Suppressor macrophage (primary cell): ENCODE results near the gene MGME1.
"Not testable (repeated sequence)": the region's sequence is repeated elsewhere in the genome, so short reads cannot be mapped to it uniquely, and the experiment has no call there.

Experiments used
- DNase-seq, 4 experiments: peaks; one replicate each; pipeline ENCODE4 v3.0.0-alpha.2; 2020 to 2022

The MGME1 gene

DNA sequence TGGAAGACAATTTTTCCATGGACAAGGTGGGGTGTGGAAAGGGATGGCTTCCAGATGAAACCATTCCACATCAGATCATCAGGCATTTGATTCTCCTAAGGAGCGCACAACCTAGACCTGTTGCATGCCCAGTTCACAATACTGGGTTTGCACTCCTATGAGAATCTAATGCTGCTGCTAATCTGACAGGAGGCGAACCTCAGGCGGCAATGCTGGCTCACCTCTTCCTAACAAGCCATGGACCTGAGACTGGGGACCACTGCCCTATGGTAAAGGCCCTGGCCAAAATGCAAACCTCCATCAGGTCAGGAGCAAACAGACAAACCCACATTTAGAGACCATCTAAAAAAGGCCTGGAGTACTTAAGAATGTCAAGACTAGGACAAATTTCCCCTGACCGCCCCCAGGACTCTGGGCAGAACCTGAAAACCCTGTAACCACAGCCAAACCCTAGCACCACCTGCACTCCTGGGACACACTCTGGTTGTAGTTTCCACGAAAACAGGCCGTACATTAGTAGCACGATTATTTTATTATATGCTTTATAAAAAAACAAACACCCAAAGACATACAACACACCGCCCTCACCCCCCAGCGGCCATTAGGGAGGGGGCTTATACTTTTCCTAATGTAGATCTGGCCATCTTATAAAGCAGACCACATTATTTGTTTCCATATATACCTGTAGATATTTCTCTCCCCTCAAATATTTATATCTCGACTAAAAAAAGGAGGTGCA lies 27.6 kb upstream of the MGME1 start:
- no peak for DNase-seq

DNA sequence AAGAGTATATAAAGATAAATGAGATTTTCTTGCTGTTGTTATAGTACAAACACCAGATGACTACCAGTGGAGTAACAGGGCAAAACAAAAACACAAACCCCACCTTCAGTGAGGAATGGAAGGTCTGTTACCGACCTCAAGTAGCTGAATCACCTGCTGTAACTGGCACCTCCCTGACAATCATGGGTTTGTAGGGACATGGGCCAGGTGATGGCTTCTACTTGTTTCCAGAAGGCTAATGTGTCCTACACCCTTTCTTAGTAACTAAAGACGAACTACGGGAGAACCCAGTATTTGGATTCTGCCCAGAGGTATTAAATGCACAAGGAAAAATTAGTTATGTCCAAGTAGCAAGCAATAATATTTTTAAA lies 27.0 kb upstream of the MGME1 start:
- DNase-seq = no peak

DNA sequence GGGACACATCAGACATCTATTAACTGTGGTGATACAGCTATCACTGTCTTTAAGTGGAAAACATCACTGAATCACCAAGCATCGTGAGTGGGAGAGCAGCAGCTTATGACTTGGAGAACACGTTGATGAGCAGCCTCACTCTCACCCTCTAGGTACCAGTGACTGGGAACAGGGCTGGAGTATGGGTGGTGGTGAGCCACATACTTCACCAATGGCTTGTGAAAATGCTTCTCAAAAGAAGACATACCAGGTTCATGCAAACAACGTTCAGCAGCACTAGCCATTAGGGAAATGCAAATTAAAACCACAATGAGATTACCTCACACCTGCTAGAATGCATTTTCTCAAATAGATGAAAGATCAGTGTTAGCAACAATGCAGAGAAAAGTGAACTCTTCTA lies 25.5 kb upstream of the MGME1 start:
- DNase-seq = no peak

DNA sequence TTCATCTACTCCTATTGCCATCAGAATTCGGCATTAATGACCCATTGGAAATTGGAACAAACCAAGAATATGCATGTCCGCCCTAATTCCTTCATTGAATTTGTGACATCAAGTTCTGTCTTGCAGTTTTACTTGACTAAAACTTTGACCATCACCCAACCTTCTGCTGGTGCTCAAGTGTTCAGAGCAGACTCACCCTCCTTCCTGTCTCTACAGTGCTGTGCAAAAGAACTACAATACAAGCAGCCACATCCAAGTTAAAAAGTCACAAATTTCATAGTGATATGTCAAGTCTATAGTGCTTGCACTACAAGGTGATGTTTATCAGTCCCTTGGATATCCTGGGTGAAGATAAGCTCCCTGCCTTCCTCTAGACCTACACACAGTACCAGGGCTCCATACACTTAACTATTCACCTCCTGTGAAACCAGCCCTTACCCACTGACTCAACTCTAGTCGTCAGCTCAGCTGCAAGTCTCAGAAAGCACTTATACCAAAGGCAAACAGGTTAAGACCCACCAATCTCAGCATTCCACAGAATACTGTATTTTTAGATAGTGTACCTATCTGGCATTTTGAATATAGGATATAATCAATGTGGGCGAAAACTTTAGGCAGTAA lies 23.9 kb upstream of the MGME1 start:
- DNase-seq = no peak

DNA sequence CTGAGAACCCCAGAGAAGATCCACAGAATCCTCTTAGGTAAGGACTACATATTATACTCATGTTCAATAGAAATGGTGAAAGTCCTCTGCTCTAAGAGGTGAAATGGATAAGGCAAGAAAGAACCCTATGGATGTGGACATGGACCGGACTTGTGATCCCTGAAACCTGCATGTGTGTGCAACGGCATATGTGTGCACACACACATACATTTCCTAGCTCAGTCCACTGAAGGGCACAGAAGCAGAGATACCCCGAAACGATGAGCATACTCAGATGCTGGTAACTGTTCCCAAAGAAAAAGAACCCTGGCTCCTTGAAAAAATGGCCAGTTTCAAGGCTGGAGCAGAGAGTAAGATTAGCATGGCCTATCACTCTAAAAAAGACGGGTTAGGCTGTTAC lies 22.8 kb upstream of the MGME1 start:
- DNase-seq = no peak

DNA sequence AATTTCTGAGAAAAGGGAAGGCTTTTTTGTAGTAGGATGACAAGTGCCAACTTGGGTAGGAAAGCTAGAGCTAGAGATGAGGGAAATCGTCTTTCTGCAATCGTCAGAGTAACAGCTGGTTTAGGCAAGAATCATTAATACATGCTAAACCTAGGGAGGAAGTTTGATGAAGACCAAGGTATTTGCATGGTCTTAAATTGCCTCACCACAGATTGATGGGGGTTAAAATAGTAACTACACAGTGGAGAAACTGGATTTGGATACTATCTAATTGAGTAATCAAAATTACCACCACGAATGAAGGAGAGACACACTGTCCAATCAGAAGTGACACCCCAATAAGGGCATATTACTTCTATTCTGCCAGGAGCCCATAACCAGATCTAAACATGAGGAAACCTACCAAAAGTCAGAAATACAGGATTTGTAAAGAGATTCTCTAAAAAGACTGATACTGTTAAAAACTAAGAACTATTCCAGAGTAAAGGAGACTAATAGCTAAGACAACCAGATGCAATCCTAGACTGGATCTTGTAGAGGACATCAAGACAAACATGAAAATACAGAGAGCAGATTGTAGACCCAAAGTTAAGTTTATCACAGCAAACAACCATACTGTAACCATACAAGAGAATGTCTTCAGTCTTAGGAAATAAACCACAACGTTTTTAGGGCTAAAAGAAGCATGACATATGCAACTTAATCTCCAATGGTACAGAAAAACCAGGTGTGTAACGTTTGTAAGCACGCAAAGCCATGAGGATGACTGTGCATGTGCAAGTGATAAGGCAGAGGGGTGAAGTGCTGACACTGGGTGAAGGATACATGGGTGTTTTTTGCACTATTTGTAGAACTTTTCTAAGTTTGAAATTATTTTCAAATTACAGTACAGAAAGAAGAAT lies 22.0 kb upstream of the MGME1 start:
- no peak for DNase-seq

DNA sequence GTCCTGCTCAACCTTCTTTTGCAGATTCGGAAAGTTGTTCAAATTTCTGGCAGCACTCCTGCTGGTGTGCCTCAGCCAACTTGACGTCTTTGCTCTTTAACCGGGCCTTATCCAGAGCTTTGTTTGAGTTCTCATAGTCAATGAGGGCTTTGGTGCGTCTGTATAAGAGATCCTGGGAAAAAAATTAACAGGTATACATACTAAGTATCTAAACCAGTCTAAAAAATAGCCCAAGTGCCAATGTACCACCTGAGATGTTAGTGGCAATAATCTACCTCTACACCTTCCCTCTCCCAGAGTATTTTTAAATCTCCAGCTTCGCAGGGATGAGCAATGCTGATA lies 21.4 kb upstream of the MGME1 start:
- DNase-seq = no peak

DNA sequence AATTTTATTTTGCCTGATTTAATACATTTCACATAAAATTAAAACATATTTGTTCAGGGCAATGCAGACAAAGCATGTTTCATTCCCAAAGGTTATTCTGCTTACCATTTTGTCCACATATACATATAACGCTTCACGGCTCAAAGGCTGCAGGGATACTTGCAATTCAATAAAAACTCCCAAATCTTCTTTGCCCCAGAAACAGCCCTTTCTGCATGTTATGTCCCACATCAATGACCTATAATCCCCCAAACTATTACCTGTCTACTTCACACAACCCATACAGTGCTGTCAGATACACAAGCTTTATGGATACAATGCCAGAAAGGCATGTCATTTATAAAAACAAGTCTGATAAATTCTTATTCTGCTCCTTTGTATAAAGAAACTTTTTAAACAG lies 20.4 kb upstream of the MGME1 start:
- no peak for DNase-seq

DNA sequence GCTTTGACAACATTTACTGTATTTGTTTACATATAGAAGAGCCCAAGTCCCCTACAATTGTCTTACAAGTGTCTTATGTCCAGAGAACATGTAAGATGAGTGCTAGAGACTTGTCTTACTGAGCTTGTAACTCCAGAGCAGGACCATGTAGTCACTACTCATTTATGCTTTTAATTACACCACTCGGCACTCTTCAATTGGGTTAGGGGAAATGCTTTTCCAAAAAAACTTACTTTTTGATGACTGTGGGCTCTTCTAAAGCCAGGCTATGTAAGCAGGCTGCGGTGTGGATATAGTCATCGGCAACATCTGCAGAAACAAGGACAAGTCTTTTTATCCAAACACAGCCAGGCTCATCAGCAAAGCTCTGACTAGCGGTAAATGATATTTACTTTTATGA lies 18.9 kb upstream of the MGME1 start:
- no peak for DNase-seq

DNA sequence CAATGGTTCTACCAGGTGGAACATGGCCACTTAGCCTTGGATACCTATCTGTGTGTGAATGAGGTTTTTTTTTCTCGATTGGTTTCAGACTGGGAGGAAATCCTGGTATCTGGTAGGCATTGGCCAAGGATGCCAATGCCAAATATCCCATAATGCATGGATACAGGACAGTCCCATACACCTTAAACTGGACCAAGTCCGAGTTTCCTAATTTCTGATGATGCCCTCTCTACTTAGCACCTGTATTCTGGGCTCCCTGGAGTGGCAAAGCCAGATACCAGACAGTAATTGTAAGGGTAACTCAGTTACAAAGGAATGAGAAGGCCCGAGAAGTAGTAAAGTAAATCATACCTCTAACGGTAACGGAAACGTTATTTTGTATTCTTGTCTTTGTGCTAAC lies 18.1 kb upstream of the MGME1 start:
- no peak for DNase-seq

DNA sequence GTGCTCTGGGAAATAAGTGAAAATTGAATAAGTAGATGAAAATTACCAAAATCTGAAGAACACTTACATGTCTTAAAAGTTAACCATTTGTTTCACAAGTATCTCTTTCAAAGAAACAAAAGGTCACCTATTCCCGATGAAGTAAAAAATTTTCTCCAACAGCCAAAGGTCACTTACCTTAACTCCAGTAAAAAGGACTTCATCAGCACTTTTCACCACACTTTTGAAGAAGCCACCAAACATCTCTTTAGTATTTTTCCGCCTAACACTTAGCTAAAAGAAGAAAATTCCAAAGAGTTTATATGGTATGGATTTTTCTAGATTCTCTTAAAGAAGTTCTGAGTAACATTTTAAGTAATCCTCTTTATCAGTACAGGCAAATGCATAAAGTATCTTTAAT lies 17.5 kb upstream of the MGME1 start:
- no peak for DNase-seq

DNA sequence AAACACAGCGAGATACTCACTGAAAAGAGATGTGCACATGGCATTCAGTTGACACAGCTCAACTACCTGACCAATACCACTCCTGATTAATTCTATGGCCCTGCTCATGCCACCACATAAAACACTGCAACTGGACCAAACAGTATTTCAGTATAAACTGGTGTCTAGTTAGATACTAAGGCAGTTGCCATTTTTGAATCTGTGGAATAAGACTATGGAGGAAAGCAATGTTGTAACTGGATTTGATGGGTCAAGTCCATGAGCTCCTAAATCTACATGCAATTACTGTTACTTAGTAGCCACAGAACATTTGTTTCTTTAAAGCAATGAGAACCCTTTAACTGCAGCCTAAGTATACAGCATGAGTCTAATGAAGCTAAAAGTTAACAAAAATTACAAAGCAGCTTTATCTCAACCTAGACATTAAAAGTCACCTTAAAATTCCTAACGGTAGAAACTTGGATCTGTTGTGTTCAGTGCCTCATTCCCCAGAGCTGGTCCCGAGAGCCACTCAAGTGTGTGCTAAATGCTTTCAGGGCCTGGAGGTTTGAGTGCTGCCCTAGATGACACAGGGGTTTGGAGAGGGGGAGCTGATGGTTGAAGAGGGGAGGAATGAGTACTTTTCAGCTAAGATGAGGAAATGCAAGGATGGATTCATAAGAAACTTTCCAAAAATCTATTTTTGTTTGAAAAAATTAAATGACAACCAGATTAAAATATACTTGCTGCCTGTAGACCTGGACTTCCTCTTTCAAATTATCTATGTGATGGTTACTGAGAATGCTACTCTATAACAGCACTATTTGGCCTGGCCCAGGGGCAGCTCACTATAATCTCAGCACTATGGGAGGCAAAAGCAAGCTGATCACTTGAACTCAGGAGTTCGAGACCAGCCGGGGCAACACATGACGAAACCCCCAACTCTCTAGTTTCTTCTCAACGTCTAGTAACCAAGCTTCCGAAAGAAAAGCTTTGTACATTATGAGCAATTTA lies 15.8 kb upstream of the MGME1 start:
- DNase-seq = no peak

DNA sequence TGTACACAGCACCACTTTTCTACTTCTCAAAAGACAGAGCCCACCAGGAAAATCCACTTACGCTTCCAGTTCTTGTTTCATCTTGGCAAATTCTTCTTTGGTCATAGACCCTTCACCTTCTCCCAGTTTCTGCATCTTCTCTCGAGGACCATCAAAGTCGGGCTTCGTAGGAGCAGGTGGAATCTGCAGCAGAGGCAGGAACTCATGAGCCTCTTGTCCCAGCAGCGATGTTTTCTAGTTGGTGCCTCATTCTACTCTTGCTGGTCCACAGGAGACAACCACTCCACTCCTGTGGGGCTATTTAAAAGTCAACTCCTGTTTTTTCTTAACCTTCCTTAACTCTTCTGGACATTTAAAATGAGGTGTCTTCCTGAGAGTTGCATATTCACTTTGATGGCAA lies 14.9 kb upstream of the MGME1 start:
- DNase-seq = no peak

DNA sequence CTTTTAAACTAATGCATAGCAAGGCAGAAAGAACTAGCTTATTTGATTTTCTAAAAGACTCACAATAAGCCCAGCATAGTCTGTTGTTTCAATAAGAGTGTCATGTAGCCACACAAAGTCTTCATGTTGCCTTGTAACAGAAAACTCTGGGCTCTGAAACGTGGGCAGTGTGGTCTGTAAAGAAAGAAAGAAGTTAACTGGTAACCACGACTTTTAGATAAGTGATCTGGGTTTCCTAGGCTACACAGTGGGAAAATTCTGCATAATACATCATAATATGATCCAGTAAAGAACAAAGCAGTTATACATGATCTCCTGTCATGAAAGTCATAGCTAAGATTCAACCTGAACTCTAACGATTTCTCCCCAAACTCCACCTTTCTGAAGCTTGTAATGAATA lies 13.5 kb upstream of the MGME1 start:
- DNase-seq = no peak

DNA sequence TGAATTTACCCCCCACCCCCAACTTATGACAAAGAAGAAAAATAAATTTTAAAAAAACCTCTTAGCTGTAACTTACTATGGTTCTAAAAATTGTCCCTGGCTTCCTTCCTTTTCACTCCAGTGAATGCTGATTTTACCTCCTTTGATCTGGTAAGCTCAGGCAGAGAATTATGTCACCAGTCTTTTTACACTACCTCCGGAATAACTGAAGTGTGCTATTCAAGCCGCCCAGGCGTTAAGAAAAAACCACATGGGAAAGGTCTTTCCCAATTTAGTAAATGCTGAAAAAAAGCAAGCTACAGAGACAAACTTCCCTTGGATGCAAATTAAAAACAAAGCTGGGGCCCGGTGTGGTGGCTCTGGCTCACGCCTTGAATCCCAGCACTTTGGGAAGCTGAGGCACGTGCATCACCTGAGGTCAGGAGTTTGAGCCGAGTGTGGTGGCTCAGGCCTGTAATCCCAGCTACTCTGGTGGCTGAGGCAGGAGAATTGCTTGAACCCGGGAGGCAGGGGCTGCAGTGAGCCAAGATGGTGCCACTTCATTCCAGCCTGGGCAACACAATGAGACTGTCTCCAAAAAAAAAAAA lies 12.6 kb upstream of the MGME1 start:
- DNase-seq = no peak

DNA sequence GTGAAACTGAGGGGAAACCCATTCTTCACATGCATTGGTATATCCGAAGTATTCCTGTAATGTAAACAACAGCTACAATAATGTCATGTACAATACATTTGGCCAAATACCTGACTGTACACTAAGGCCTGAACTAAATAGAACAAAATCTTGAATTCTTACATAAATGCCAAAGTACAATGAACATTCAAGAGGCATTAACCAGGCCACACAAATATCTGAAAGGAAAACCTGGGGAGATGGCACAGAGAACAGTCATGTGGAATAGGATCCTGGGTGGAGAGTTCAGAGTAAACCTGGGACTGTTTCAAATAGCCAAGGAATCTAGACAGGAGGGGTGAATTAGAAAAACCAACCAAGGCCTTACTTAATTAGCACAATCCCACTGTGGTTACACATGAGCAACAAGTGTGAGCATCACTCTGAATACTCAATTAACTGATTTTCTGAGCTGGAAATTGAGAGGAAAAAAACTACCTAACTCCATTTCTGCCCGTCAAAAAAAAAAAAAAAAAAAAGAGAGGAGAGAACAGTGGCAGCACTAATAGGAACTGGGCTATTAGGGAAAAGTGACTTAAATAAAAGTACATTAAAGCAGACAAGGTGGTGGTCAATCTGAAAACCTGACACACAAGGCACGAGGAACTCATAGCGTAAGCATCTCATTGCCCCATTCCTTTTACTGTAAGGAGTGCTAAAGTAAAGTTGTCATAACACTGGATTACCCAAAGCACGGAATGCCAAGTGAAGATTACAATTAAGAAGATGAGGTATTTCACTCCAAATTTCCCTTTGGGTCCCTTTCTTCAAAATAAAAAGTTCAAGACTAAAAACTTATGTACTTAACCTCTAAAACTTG lies 11.1 kb upstream of the MGME1 start:
- DNase-seq = no peak

DNA sequence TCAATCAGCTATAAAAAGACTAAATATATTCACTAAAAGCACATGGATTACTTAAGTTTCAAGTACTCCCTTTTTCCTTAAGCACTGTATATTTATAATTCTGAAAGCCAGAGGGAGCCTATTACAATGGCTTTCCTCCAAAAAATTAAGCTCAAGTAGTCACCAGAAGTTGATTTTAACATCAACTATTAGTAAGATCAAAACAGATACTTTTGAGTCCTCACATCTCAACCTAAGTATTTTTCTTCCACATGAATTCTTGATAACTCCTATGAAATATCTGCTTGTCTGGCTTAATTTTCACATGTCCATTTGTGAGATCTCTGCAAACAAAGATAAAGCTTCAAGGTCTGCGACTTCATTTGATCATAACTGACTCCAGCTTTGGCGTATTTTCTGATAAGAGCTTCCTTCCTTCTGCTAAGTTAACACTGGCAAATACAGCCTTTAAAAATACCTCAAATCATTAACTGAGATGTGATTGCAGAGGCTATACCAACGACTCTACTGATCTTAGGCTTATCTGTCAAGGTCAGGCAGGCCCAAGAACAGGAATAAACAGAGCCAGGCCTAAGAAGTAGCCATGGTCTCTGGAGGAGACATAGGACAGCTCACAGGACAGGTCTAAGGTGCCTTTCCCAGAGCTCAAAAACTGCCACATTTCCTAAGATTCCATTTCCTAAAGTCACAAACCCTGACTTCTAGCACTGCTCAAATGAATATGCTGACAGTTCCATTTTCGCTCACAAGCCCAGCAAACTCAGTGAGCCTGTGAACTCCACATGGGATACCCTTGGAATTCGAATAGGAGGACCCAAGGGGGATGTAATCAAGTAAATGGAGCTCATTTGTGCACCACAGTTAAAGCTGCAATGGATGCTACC lies 10.2 kb upstream of the MGME1 start:
- no peak for DNase-seq

DNA sequence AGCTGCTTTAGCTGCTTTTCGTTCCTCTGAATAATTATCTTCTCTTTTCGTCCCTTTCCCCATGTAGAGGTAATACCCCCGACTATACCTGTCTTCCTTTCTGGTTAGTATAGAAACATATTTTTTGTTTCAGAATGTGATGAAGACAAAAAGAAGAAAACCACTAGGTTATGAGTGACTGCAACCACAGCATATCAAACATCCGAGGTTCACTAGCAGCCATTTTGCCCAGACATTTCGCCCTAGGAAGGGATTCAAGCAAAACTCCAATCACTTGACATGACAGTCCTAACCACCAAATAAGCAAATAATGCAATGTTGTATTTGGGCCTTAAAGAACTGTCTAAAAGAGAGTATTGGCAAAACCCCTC lies 9.6 kb upstream of the MGME1 start:
- DNase-seq = no peak

DNA sequence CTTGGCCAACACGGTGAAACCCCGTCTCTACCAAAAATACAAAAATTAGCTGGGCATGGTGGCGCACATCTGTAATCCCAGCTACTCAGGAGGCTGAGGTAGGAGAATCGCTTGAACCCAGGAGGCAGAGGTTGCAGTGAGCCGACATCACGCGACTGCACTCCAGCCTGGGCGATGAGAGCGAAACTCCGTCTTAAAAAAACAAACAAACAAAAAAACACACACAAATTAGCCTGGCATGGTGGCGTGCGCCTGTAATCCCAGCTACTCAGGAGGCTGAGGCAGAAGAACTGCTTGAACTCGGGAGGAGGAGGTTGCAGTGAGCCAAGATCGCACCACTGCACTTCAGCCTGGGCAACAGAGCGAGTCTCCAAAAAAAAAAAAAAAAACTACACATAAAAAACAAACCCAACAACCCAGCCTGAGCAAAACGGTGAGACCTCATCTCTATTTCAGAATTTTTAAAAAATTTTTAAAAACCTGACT lies 8.4 kb upstream of the MGME1 start:
- not testable (repeated sequence) for DNase-seq
